NCI-H460 (cell line): ENCODE measurements around the gene CARNS1. TPM values are rescaled to one million over a fixed set of nuclear protein-coding genes. Genes with fewer than 3 reads are reported as not detected.
"Not testable (repeated sequence)": the region's sequence is repeated elsewhere in the genome, so short reads cannot be mapped to it uniquely, and the experiment has no call there.

Experiments
- DNase-seq: peaks from one replicate; pipeline ENCODE4 v3.0.0-alpha.2; 2016; ENCODE audit warnings: low read depth; ENCODE audit errors: extremely low read depth
- total RNA-seq: library from RNA; depleted of rRNA; stranded (reverse); fragments of >200 nt; shearing (Covaris generic); gene quantifications from 2 replicates; pipeline ENCODE4 v1.2.3, GENCODE V29; 2014

CARNS1 gene
- total RNA-seq, 1 experiment from 2014 or later, result 0.12 TPM

DNA sequence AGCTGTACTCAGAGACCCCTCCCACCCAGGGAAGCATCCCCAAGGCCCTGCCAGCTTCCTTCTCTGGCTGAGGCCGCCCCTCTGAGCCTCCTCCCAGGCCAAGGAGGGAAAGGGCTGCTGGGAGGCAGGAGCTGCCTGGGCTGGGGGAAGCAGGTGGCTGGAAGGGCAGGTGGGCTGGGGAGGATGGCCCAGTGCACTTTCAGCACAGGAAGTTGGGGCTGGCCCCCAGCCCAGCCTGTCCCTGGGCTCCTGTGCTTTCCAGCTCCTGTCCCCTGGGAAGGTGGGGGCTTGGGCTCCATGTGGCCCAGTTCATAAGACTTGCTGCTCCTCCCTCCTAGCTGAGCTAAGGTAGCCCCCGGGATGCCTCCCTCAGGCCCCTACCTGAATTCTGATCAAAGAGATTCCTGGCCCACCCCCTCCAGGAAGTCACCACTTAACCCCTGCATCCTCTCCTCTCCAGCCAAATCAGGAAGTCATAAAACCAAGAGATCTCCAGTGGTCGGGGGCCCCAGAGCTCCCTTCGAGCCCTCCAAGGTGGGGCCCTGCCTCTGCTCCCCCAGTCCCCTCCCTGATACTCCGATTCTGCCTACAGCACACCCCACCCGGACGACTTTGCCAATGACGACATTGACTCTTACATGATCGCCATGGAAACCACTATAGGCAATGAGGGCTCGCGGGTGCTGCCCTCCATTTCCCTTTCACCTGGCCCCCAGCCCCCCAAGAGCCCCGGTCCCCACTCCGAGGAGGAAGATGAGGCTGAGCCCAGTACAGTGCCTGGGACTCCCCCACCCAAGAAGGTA, 18.7 kb upstream of the CARNS1 start:
- DNase-seq, result no peak

DNA sequence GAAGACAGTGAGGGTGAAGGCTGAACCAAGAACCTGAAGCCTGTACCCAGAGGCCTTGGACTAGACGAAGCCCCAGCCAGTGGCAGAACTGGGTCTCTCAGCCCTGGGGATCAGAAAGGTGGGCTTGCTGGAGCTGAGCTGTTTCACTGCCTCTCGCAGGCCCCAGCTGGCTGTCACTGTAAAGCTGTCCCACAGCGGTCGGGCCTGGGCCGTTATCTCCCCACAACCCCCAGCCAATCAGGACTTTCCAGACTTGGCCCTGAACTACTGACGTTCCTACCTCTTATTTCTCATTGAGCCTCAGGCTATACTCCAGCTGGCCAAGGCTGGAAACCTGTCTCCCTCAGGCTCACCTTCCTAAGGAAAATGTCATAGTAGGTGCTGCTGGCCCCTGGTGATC, 17.9 kb upstream of the CARNS1 start:
- no peak for DNase-seq

DNA sequence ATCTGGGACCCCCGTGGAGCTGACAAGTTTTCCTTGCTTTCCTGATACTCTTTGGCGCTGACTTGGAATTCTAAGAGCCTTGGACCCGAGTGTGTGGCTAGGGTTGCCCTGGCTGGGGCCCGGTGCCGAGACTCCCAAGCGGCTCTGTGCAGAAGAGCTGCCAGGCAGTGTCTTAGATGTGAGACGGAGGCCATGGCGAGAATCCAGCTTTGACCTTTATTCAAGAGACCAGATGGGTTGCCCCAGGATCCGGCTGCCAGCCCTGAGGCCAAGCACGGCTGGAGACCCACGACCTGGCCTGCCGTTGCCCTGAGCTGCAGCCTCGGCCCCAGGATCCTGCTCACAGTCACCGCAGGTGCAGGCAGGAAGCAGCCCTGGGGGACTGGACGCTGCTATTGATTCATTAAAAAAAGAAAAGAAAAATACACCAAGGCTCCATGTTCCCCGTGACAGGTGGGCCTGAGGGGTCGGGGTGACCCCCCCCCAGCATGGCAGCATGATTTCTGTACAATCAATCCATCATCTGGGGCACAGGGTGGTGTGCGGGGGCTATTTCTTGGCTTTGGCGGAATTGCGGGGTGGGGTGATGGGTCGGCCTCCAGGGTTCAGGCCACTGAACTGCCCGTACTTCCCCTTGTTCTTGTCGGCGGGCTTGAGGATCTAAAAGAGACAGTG, 17.4 kb upstream of the CARNS1 start:
- DNase-seq, result no peak

DNA sequence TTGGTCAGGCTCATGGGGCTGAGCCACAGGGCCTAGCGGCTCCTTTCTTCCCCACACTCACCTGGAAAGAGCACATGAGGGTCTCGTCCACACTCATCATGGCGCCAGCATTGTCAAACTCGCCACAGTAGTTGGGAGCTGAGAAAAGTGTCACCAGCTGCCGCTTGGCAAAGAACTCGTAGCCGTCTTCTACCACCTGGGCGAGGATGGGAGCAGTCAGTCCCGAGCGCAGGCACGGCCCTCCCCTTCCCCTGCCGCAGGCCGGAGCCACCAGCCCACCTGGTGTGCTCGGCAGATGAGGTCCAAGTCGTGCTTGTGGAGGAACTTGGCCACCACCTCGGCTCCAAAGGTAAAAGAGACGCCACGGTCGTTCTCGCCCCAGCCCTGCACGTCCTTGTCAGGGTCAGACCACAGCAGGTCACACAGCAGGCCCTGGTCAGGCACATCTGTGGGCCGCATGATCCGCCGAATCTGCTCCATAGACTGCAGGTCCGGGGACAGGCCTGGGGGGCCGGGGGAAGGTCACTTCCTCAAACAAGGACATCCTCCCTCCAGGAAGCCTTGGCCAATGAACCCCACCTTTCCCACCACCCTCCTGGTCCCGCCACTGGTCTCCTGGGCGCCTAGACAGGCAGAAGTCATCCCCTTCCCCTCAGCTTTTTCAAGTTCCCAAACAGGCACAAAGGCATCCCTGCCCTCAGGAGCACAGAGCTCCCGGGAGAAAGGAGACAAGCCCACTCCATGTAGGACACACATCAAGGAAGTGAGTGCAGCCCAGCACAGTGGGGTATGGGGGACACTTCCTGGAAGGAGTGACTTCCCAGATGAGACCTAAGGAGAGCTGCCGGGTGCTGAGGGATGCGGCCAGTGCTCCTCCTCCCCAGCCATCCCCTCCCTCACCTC, 16.6 kb upstream of the CARNS1 start:
- no peak for DNase-seq

DNA sequence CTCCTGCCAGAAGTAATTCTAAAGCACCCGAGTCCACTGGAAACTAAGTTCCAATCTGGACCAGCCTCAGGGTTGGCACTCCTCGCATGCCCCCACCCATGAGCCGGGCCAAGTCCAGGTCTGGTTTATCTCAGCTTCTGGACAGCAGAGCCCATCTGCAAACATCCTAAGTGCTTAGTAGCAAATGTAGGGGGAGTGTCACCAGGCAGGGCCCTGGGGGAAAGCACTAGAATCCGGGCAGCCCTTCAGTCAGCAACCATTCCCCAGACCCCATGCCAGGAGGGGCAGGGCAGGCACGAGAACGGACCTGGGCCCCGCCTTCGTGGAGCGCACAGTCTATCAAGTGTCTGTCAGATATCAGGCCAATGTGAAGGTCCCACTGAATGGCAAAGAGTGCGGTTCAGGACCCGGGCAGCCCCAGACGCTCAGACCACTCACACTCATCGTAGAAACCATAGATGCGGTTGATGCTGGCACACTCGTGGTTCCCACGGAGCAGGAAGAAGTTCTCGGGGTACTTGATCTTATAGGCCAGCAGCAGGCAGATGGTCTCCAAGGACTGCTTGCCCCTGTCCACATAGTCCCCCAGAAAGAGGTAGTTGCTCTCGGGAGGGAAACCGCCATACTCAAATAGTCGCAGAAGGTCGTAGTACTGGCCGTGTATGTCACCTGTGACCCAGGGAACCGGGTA, 15.1 kb upstream of the CARNS1 start:
- DNase-seq, result no peak

DNA sequence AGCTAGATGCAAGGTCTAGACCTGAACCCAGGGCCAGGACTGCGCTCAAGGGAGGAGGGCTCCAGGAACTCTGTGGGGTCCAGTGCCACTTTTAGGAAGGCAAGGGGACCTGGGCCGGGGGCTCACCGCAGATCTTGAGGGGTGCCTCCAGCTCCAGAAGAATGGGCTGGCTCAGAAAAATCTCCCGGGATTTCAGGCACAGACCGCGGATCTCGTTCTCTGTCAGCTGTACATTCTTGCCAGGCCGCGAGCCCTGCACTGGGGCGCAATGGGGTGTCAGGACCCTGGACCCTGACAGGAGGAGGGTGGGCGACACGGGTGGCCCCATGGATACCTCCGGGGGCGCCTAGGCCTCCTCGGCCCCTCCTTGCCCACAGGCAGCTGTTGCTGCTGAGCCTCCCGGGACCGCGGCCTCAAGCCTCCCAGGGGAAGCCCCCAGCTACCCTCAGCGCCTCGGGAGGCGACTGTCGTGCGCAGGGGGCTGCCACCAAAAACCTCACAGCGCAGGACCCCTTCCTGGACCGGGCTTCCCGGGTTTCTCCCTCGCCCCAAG, 14.5 kb upstream of the CARNS1 start:
- no peak for DNase-seq

DNA sequence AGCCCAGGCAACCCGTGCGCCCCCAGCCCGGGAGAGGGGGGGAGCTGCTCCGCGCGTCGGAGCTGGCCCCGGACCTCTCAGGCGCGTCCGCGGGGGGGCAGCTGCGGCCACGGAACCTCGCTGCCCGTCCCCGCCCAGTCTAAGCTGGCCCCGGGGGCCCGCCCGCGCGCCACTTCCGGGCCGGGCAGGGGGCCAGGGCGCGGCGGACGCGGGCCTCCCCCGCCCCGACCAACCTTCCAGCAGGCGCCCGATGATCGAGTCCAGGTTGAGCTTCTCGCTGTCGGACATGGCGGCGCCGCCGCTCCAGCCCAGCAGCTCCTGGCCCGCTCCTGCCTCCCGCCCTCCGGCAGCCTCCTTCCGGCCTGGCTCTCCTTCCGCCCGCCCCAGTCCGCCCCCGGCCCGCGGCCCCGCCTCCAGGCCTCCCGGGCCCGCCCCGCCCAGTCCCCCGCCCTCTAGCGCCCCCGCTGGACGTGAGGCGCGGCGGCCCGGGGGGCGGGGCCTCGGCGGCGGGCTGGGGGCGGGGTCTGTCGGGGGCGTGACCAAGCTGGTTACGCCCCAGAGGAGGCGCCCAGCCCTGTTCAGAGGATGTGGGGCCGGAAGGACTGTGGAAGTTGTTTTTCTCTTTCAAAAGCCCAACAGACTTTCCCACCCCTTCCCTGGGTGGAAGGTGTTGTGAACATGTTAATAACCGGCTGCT, 13.8 kb upstream of the CARNS1 start, which contains the start of gene PPP1CA:
TSS of gene PPP1CA (minus strand) at position 364 of the 697 bp plus-strand sequence. CDS start at position 288, 76 bp downstream.
- DNase-seq, result peak; percentile 75

DNA sequence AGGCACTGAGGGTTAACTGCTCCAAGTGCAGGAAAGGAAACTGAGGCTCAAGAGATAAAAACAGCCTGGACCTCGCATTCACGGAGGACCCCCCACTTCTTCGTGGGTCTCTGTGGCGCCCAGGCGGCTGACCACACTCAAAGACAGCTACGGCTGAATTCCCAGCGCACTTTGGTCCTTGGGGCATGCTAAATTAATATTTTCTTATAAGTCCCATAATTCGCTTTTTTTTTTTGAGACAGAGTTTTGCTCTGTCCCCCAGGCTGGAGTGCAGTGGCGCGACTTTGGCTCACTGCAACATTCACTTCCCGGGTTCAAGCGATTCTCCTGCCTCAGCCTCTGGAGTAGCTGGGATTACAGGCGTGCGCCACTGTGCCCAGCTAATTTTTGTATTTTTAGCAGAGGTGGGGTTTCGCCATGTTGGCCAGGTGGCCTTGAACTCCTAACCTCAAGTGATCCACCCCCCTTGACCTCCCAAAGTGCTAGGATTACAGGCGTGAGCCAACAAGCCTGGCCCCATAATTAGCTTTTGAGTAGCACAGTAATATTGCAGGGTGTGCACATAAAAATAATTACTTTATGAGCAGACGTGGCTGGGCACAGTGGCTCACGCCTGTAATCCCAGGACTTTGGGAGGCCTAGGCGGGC, 13.2 kb upstream of the CARNS1 start:
- DNase-seq, result not testable (repeated sequence)

DNA sequence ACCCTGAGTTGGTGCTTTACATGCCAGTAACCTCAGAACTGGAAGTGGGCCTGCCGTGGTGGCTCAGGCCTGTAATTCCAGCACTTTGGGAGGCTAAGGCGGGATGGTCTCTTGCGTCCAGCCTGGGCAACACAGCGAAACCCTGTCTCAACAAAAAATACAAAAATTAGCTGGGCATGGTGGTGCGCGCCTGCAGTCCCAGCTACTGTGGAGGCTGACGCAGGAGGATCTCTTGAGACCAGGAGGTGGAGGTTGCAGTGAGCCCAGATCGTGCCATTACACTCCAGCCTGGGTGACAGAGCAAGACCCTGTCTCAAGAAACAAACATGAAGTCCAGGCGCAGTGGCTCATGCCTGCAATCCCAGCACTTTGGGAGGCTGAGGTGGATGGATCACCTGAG, 12.4 kb upstream of the CARNS1 start:
- DNase-seq, result not testable (repeated sequence)

DNA sequence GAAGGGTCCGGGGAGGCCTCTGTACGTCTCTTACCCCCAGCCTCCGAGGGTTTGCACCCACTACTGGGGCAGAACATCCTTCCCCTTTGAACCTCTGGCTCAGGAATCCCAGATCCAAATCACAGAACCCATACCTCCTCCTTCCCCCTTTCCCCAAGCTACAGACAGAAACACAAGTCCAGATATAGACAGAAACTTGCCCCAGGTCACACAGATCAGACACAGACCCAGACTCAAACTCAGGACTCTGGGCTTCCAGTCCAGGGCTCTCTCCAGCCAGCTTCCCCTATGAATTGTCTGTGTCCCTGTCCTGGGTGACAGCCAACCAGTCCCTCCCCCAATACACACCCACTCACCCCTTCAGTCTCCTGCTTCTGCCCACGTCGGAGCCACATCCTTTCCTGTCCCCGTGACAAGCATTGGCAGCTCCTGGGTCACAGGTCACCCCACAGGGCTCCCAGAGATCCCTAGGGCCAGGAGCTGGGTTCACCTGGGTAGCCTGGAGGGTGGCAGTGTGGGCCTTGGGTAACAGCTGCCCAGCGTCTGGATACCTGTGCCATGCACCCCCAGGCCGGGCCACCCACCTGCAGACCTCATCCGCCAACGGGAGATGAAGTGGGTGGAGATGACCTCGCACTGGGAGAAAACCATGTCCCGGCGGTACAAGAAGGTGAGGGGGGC, 10.8 kb upstream of the CARNS1 start:
- no peak for DNase-seq

DNA sequence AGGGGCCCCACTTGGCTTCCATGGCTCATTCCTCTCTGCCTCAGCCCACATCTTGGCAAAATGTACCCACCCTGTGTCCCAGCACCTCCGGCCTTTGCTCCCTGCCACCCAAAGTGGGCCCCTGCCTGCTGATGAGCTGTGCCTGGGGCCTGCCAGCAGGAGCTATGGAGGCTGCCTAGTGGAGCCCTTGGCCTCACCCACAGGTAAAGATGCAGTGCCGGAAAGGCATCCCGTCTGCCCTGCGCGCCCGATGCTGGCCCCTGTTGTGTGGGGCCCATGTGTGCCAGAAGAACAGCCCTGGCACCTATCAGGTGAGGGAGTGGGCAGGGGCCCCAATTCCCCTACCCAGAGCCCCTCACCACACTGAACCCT, 10.3 kb upstream of the CARNS1 start:
- DNase-seq, result no peak

DNA sequence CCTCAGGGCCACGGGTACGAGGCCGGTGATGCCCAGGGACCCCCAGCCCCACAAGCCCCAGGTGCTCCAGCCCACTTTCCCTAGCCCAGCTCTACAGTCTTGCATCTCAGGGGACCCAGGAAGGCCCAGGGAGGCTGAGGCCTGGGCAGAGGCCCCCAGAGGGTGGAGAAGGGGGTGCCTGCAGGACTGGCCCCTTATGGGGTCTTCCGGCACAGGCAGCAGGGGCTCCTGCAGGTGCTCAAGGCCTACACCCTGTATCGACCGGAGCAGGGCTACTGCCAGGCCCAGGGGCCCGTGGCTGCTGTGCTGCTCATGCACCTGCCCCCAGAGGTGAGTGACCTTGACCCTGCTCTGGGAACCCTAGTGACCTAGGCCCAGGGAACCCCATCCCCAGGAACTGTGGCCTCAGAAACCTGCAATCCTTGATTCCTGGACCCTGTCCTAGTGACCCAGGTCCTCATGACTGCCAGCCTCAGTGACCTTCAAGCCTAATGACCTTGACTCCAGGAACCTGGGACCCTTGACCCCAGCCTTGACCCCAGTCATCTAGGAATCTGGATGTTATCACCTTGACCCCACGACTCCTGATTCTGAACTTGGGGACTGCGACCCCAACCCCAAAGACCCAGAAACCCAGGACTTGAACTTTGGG, 9.7 kb upstream of the CARNS1 start:
- DNase-seq, result no peak

DNA sequence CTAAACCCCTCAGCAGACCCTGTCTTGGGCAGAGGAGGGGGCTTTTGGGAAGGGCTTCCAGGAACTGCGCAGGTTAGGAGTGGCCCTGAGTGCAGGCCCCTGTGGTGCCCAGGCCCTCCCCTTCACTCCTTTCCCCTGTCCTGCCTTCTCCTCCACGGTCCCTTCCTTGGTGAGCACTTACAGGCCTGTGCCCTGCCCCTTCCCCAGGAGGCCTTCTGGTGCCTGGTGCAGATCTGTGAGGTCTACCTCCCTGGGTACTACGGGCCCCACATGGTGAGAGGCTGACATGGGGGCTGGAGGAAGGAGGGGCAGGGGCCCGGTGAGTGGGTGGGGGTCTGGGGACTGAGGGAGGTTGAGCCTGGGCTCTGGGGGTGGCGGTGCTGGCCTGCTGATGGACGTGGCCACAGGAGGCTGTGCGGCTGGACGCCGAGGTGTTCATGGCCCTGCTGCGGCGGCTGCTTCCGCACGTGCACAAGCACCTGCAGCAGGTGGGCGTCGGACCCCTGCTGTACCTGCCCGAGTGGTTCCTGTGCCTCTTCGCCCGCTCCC, 9.0 kb upstream of the CARNS1 start:
- no peak for DNase-seq

DNA sequence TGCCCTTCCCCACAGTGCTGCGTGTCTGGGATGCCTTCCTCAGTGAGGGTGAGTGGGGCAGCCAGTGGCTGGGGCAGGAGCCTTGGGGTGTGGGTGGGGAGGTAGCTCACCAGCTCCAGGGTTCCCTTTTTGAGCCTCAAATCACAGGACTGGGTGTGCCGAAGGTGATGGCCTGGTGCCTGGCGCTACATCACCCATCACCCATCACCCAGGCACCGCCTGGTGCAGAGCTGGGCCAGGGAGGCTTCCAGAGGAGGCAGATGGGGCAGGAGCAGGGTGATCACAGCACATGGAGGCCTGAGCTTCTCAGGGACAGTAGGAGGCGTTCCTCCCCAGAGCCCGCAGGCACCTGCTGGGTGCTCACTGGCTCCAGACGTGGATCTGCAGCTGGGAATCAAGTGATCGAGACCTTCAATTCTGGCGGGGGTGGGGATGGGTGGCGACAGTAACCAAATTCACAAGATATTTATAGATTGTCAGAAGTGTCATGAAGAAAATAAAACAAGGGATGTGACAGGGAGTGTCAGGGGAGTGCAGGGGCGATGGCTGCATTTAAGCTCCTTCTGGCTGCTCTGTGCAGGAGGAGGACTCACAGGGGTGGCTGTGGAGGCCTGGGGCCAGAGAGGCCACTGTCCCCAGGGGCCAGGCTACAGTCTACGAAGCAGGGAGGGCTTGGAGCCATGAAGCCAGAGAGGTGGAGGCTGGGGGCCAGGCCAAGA, 8.3 kb upstream of the CARNS1 start:
- DNase-seq, result no peak

DNA sequence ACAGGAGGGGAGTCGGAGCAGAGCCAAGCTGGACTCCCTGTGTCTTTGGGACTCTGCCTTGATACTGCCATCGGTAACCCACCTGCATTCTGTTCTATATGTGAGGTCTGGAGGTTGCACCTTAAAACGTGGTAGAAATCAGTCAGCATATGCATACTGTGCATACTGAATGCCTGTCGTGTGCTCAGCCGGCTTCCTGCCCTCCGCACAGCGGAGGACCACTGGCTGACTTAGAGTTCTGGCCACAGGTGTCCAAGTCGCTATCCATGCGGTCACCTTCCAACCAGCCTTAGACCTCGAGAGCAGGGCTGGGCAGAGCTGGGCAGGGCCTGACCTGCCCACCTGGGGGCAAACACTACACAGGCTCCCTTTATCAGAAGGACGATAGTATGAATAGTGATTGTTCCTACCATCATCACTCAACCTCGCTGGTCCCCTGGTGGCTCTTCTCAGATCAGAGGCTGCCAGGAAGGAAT, 7.8 kb upstream of the CARNS1 start:
- DNase-seq, result no peak

DNA sequence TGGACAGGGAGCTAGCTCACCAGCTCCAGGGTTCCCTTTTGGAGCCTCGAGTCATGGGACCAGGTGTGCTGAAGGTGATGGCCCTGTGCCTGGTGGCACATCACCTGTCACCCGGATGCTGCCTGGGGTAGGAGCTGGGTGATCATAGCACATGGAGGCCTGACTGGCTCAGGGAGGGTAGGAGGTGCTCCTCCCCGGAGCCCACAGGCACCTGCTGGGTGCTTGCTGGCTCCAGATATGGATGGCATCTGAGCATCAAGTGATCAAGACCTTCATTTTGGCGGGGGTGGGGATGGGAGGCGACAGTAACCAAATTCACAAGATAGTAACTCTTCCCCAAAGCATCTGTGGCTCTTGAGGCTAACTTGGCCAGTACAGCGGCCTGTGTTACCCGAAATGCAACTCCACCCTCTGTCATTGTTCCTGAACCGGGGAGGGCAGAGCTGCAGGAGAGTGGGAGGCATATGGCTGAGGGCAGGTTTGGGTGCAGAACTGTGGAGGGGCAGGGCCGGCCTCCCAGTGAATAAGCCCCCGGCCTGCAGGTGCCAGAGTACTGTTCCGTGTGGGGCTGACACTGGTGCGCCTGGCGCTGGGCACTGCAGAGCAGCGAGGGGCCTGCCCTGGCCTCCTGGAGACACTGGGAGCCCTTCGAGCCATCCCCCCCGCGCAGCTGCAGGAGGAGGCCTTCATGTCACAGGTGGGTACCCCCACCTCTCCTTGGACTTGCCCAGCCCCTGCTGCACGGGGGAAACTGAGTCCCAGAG, 6.9 kb upstream of the CARNS1 start:
- DNase-seq, result no peak
